ENCODE data around the gene RTN4. TPM values are rescaled to one million over a fixed set of nuclear protein-coding genes. Genes with fewer than 3 reads are reported as not detected.
A peak's percentile ranks its signal among the peaks of the same experiment; 100 is the strongest.
"Not testable (repeated sequence)": the region's sequence is repeated elsewhere in the genome, so short reads cannot be mapped to it uniquely, and the experiment has no call there.

The RTN4 gene
- total RNA-seq, 1 donor from 2014 or later, result 86.9 TPM

- Mint-ChIP-seq H3K4me3 (no peak overlapping the region), H3K27ac (no peak overlapping the region), H3K27me3 (no peaks in the 10 kb centered on the region), H3K4me1 (peaks cover 9% of the 10 kb centered on the region), H3K36me3 (ENCODE audit: low read depth) (no peaks in the 10 kb centered on the region), H3K9me3 (no peaks in the 10 kb centered on the region)
- no peak for DNase-seq
- intact Hi-C loops (cut with micrococcal nuclease), result no loop called here
These were observed 7.2 kb upstream of the RTN4 start for GRCh38 chr2:55057474-55057873.

GRCh38 chr2:55056024-55056521, 5.8 kb upstream of the RTN4 start:
- Mint-ChIP-seq H3K9me3 (no peaks in the 10 kb centered on the region), H3K4me1 (peaks cover 21% of the 10 kb centered on the region), H3K27ac (no peak overlapping the region), H3K36me3 (ENCODE audit: low read depth) (no peaks in the 10 kb centered on the region), H3K4me3 (no peak overlapping the region), H3K27me3 (no peaks in the 10 kb centered on the region)
- DNase-seq, result no peak
- intact Hi-C loops (cut with micrococcal nuclease), result no loop called here

GRCh38 chr2:55054106-55054875, 4.0 kb upstream of the RTN4 start:
- no peaks in the 10 kb centered on the region for H3K9me3 Mint-ChIP-seq

GRCh38 chr2:55053225-55053624, 3.0 kb upstream of the RTN4 start:
- not testable (repeated sequence) for DNase-seq; H3K4me3 Mint-ChIP-seq; H3K27me3 Mint-ChIP-seq; H3K36me3 Mint-ChIP-seq (ENCODE audit: low read depth); H3K27ac Mint-ChIP-seq; H3K9me3 Mint-ChIP-seq
- intact Hi-C loops (cut with micrococcal nuclease), result loop anchor here (5.0 kb wide), 4 partner anchors 151 to 481 kb away; partner anchors contain the start of gene EML6
- peaks cover 30% of the 10 kb centered on the region for H3K4me1 Mint-ChIP-seq

More at GRCh38 chr2:55054106-55054875, 4.0 kb upstream of the RTN4 start:
- H3K27ac Mint-ChIP-seq, result no peak overlapping the region
- no peak for DNase-seq
- intact Hi-C loops (cut with micrococcal nuclease), result loop anchor here (5.0 kb wide), 4 partner anchors 152 to 482 kb away; partner anchors contain the start of gene EML6
- peaks cover 3% of the 10 kb centered on the region for H3K36me3 Mint-ChIP-seq (ENCODE audit: low read depth)
- no peaks in the 10 kb centered on the region for H3K27me3 Mint-ChIP-seq
- H3K4me3 Mint-ChIP-seq, result no peak overlapping the region
- H3K4me1 Mint-ChIP-seq, result peaks cover 26% of the 10 kb centered on the region

- no peak overlapping the region for H3K27ac Mint-ChIP-seq
- peaks cover 37% of the 10 kb centered on the region for H3K4me1 Mint-ChIP-seq
- no peaks in the 10 kb centered on the region for H3K9me3 Mint-ChIP-seq
- peak overlapping the region; percentile 23 for H3K4me3 Mint-ChIP-seq
- no peaks in the 10 kb centered on the region for H3K27me3 Mint-ChIP-seq
- H3K36me3 Mint-ChIP-seq (ENCODE audit: low read depth), result peaks cover 3% of the 10 kb centered on the region
- intact Hi-C loops (cut with micrococcal nuclease), result loop anchor here (5.0 kb wide), 4 partner anchors 150 to 480 kb away; partner anchors contain the start of gene EML6
- DNase-seq, result no peak
These were observed 2.1 kb upstream of the RTN4 start for GRCh38 chr2:55052129-55053061.

- H3K4me3 Mint-ChIP-seq, result peak overlapping the region; percentile 97
- DNase-seq, result peak; percentile 76
- intact Hi-C loops (cut with micrococcal nuclease), result loop anchor here (2.0 to 5.0 kb wide), 6 partner anchors 84 to 479 kb away; partner anchors contain the start of gene EML6
- H3K9me3 Mint-ChIP-seq, result no peaks in the 10 kb centered on the region
- no peaks in the 10 kb centered on the region for H3K27me3 Mint-ChIP-seq
- peaks cover 44% of the 10 kb centered on the region for H3K4me1 Mint-ChIP-seq
- peaks cover 6% of the 10 kb centered on the region for H3K36me3 Mint-ChIP-seq (ENCODE audit: low read depth)
- peak overlapping the region; percentile 97 for H3K27ac Mint-ChIP-seq
These were observed 995 bp upstream of the RTN4 start for GRCh38 chr2:55051026-55051866.

- peaks cover 49% of the 10 kb centered on the region for H3K4me1 Mint-ChIP-seq
- no peak overlapping the region for H3K27ac Mint-ChIP-seq
- intact Hi-C loops (cut with micrococcal nuclease), result loop anchor here (1.0 to 5.0 kb wide), 12 partner anchors 17 to 1263 kb away; partner anchors contain the start of genes ASB3, CLHC1, EML6 and ERLEC1
These were observed 491 bp downstream of the RTN4 start for GRCh38 chr2:55049821-55050099.

GRCh38 chr2:55049043-55049820, 1.0 kb downstream of the RTN4 start:
- peaks cover 45% of the 10 kb centered on the region for H3K4me1 Mint-ChIP-seq

More at GRCh38 chr2:55049821-55050099, 491 bp downstream of the RTN4 start:
- Mint-ChIP-seq H3K27me3 (no peaks in the 10 kb centered on the region), H3K36me3 (ENCODE audit: low read depth) (peaks cover 10% of the 10 kb centered on the region), H3K9me3 (no peaks in the 10 kb centered on the region), H3K4me3 (peak overlapping the region; percentile 97)
- DNase-seq, result no peak

GRCh38 chr2:55048508-55049042, 1.7 kb downstream of the RTN4 start:
- no peaks in the 10 kb centered on the region for H3K9me3 Mint-ChIP-seq
- DNase-seq, result no peak
- peak overlapping the region; percentile 97 for H3K4me3 Mint-ChIP-seq
- no peaks in the 10 kb centered on the region for H3K27me3 Mint-ChIP-seq
- H3K4me1 Mint-ChIP-seq, result peaks cover 42% of the 10 kb centered on the region
- peaks cover 10% of the 10 kb centered on the region for H3K36me3 Mint-ChIP-seq (ENCODE audit: low read depth)
- peak overlapping the region; percentile 93 for H3K27ac Mint-ChIP-seq
- intact Hi-C loops (cut with micrococcal nuclease), result loop anchor here (2.0 kb wide), 4 partner anchors 16 to 1262 kb away; partner anchors contain the start of genes ASB3, ERLEC1 and PPP4R3B

More at GRCh38 chr2:55049043-55049820, 1.0 kb downstream of the RTN4 start:
- no peaks in the 10 kb centered on the region for H3K27me3 Mint-ChIP-seq
- intact Hi-C loops (cut with micrococcal nuclease), result loop anchor here (2.0 kb wide), 4 partner anchors 16 to 1262 kb away; partner anchors contain the start of genes ASB3, ERLEC1 and PPP4R3B
- no peaks in the 10 kb centered on the region for H3K9me3 Mint-ChIP-seq
- H3K27ac Mint-ChIP-seq, result peak overlapping the region; percentile 93
- H3K4me3 Mint-ChIP-seq, result peak overlapping the region; percentile 97
- peaks cover 10% of the 10 kb centered on the region for H3K36me3 Mint-ChIP-seq (ENCODE audit: low read depth)
- peak; percentile 92 for DNase-seq

- Mint-ChIP-seq H3K9me3 (no peaks in the 10 kb centered on the region), H3K27ac (peak overlapping the region; percentile 58), H3K27me3 (no peaks in the 10 kb centered on the region), H3K4me3 (peak overlapping the region; percentile 83), H3K36me3 (ENCODE audit: low read depth) (peaks cover 10% of the 10 kb centered on the region), H3K4me1 (peaks cover 44% of the 10 kb centered on the region)
- intact Hi-C loops (cut with micrococcal nuclease), result loop anchor here (2.0 kb wide), 4 partner anchors 15 to 1261 kb away; partner anchors contain the start of genes ASB3, ERLEC1 and PPP4R3B
- DNase-seq, result peak; percentile 66
These were observed 2.5 kb downstream of the RTN4 start for GRCh38 chr2:55047677-55048299.

- peaks cover 10% of the 10 kb centered on the region for H3K36me3 Mint-ChIP-seq (ENCODE audit: low read depth)
- H3K9me3 Mint-ChIP-seq, result no peaks in the 10 kb centered on the region
- H3K27me3 Mint-ChIP-seq, result no peaks in the 10 kb centered on the region
- intact Hi-C loops (cut with micrococcal nuclease), result no loop called here
- no peak overlapping the region for H3K4me3 Mint-ChIP-seq
- peaks cover 31% of the 10 kb centered on the region for H3K4me1 Mint-ChIP-seq
- no peak for DNase-seq
- no peak overlapping the region for H3K27ac Mint-ChIP-seq
These were observed 4.5 kb downstream of the RTN4 start for GRCh38 chr2:55045780-55046179.

- Mint-ChIP-seq H3K4me3 (no peak overlapping the region), H3K27me3 (no peaks in the 10 kb centered on the region), H3K27ac (no peak overlapping the region), H3K9me3 (no peaks in the 10 kb centered on the region), H3K4me1 (peaks cover 29% of the 10 kb centered on the region), H3K36me3 (ENCODE audit: low read depth) (peaks cover 12% of the 10 kb centered on the region)
- intact Hi-C loops (cut with micrococcal nuclease), result no loop called here
- DNase-seq, result no peak
These were observed 6.4 kb downstream of the RTN4 start for GRCh38 chr2:55043841-55044240.

All from activated CD4-positive, alpha-beta T cell treated with anti-CD3 and anti-CD28 coated beads, Interleukin-2, amount 10 ng/mL, durations not matched to agents 24 days and 14 days (primary cell).